H54 (cell line): Measurements from ENCODE around the gene FKBP6.
"Not testable (repeated sequence)": the region's sequence is repeated elsewhere in the genome, so short reads cannot be mapped to it uniquely, and the experiment has no call there.

Experiments used
- DNase-seq: peaks from one replicate; pipeline ENCODE4 v3.0.0; 2011; ENCODE audit warnings: low spot score, mixed read lengths; ENCODE audit not compliant: insufficient read length
- FAIRE-seq: peaks from 3 replicates; lab custom pipeline; 2011; peaks lifted over from hg19 to GRCh38; lab: Jason Lieb, UNC
- POLR2A ChIP-seq: IDR thresholded peaks from 2 replicates; pipeline ENCODE4 v1.6.1; 2011; ENCODE audit warnings: low read depth, mild to moderate bottlenecking, low read length

Gene FKBP6

DNA sequence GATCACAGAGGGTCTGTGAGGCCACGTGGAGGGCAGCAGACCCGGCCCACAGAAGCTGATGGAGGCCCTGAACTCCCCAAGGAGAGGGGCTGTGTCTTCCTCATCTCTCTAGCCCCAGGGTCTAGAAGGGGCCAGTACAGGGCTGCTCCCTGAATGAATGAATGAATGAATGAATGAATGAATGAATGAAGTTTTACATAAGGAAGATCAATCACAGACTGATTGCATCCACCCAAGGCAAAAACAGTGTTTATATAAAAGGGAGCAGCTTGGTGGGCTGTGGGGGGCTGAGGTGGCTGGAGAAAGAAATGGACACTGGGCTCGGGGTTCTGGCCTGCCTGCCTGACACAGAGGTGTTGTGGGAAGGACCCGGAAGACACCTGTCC lies 14.4 kb upstream of the FKBP6 start:
- no peak for FAIRE-seq
- no peak for TF ChIP-seq POLR2A
- no peak for DNase-seq

- DNase-seq (no peak), FAIRE-seq (no peak)
- no peak for TF ChIP-seq POLR2A
Measured at GRCh38 chr7:73314271-73314670, 13.7 kb upstream of the FKBP6 start.

DNA sequence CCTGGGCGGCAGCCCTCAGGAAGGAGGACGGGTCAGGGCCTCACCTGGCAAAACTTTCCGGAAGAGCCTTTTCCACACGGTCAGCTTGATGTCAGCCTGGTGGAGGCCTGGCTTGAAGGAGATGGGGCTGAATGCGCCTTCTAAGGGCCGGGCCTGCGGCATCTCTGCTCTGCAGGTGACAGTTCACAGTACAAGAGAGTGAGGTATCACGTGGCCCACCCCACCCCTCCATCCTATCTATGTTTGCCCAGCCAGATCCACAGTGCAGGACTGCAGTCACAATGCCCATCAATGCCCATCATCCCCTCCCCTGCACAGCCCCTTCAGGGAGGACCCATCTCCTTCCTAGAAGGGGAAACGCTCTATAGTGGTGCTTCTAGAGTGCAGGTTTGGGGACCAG lies 11.4 kb upstream of the FKBP6 start:
- no peak for DNase-seq
- no peak for TF ChIP-seq POLR2A
- no peak for FAIRE-seq

GRCh38 chr7:73318656-73319204 lies 9.2 kb upstream of the FKBP6 start:
- not testable (repeated sequence) for FAIRE-seq, DNase-seq

DNA sequence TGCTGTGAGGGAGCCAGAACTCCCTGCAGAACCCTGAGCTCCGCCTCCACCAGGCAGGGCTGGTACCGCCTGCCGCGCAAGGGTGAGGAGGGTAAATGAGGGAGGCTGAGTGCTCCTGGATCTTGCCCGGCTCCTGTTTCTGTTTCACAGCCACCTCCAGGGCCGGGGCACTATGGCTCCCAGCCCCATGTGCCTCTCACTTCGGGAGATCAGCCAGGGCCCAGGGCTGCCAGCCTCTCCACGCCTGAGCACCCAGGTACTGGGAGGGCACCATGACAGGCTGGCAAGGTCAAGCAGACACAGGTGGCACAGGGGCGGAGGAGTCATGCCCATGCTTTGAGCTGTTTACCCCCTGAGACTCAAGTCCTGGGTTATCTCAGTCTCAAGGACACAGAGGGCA lies 8.4 kb upstream of the FKBP6 start:
- FAIRE-seq, DNase-seq: not testable (repeated sequence)

DNA sequence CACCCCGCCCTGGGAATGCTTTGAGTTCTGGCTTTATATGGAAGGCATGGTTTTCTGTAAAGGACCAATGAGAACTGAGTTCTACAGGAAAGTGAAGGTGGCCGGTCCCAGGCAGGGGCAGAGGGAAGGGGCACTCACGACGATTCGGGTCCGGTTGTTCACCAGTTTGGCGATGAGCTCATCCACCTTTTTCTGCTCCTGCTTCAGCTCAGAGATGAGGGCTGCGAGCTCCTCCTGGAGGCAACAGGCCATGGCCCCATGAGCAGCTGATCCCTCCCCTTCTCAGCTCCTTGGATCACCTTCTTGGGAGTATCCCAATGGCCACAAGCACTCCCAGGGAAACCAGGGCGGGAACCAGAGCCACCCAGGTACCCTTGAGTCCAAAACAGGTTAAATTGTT lies 8.0 kb upstream of the FKBP6 start:
- FAIRE-seq, DNase-seq: not testable (repeated sequence)

- not testable (repeated sequence) for FAIRE-seq, DNase-seq
Measured at GRCh38 chr7:73323434-73324080, 4.4 kb upstream of the FKBP6 start.

GRCh38 chr7:73324081-73324845 lies 3.7 kb upstream of the FKBP6 start:
- DNase-seq = peak; percentile 32
- not testable (repeated sequence) for FAIRE-seq

- not testable (repeated sequence) for FAIRE-seq, DNase-seq
Measured at GRCh38 chr7:73325424-73325823, 2.5 kb upstream of the FKBP6 start.

DNA sequence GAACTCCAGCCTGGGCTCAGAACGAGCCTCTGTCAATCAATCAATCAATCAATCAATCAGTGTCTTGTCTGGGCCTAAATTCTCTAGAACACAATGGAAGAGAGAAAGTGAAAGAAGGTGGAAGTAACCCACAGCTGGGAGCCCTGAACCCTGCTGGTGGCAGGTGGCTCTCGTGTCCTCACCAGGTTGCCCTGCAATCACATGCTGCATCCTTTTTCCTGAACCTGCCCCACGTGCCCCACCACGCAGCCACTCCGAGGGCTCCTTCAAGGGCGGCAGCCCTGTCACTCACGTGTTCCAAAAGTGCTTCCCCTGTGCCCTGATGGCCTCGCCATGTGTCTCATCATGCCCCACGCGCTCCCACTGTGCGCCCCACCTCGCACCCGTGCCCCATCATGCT lies 512 bp upstream of the FKBP6 start:
- not testable (repeated sequence) for FAIRE-seq, DNase-seq

DNA sequence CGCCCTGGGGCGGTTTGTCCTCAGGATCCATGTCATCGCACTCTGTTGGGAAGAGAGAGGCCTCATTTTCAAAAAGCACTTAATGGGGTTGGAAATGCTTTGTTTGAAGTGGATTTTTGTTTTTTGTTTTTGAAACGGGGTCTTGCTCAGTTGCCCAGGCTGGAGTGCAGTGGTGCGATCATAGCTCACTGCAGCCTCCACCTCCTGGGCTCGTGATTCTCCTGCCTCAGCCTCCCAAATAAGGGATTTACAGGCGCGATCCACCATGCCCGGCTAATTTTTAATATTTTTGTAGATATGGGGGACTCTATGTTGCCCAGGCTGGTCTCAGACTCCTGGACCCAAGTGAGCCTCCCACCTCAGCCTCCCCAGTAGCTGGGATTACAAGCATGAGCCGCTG lies 735 bp downstream of the FKBP6 start:
- TF ChIP-seq POLR2A = no peak
- no peak for DNase-seq
- FAIRE-seq = no peak

- DNase-seq (no peak), FAIRE-seq (no peak)
- TF ChIP-seq POLR2A = no peak
Measured at GRCh38 chr7:73329861-73330581, 2.1 kb downstream of the FKBP6 start.

GRCh38 chr7:73330772-73331171 lies 2.8 kb downstream of the FKBP6 start:
- FAIRE-seq (no peak), DNase-seq (no peak)
- TF ChIP-seq POLR2A = no peak

- DNase-seq (no peak), FAIRE-seq (no peak)
- TF ChIP-seq POLR2A = no peak
Measured at GRCh38 chr7:73332447-73332846, 4.5 kb downstream of the FKBP6 start.
